Sigmoid colon (tissue), 7 donors: Measurements from ENCODE around the gene KRT72. TPM values are rescaled to one million over a fixed set of nuclear protein-coding genes. Genes with fewer than 3 reads are reported as not detected.

Experiments used
- DNase-seq: peaks from one replicate; pipeline ENCODE4 v3.0.0-alpha.2; 2019
- H3K27ac ChIP-seq, 4 donors: fragments of 200-600 bp; sonication (generic); one replicate each; pipeline ENCODE4 v1.5.1; 2016 to 2019; ENCODE audit warnings: mild to moderate bottlenecking in 1 of 4
- H3K27me3 ChIP-seq, 3 donors: fragments of 200-600 bp; sonication (generic); one replicate each; pipeline ENCODE4 v1.5.1; 2019; ENCODE audit warnings: mild to moderate bottlenecking in 1 of 3
- H3K36me3 ChIP-seq, 4 donors: fragments of 200-600 bp; sonication (generic); one replicate each; pipeline ENCODE4 v1.5.1; 2016 to 2019
- H3K4me1 ChIP-seq, 4 donors: fragments of 200-600 bp; sonication (generic); one replicate each; pipeline ENCODE4 v1.5.1; 2017 to 2019
- H3K4me3 ChIP-seq, 4 donors: fragments of 200-600 bp; sonication (generic); one replicate each; pipeline ENCODE4 v1.5.1; 2017 to 2019; ENCODE audit warnings: mild to moderate bottlenecking in 2 of 4, moderate library complexity in 1 of 4
- H3K9me3 ChIP-seq, 4 donors: fragments of 200-600 bp in 3 of 4; sonication (generic) in 3 of 4; one replicate each; pipeline versions ENCODE4 v1.5.1 to v1.6.1; 2013 to 2019
- EP300 ChIP-seq, 4 donors: sonication (generic); formaldehyde crosslinking; IDR thresholded peaks; one replicate each; pipeline ENCODE4 v1.6.1; 2017; ENCODE audit warnings: antibody characterized with exemption in 4 of 4
- POLR2A ChIP-seq, 2 donors: fragments of 450-650 bp; IDR thresholded peaks; one replicate each; pipeline ENCODE4 v1.6.1; 2016; ENCODE audit warnings: antibody characterized with exemption in 2 of 2, mild to moderate bottlenecking in 2 of 2, moderate library complexity in 2 of 2
- POLR2AphosphoS5 ChIP-seq, 4 donors: sonication (generic); formaldehyde crosslinking; IDR thresholded peaks; one replicate each; pipeline ENCODE4 v1.6.1; 2017; ENCODE audit warnings: antibody characterized with exemption in 4 of 4
- WGBS, 2 donors: extraction: QIAGEN DNeasy Blood & Tissue Kit; methylation state at CpG; one replicate each; pipeline ENCODE4 v1.1.7; 2013; 5-methylcytosine and 5-hydroxymethylcytosine counted together
- intact Hi-C: fragments of 100-400 bp; cut with DNase I; formaldehyde crosslinking; loops from one replicate; pipeline ENCODE4 v1.15.1; 2023
- polyA plus RNA-seq, 3 donors: library from polyadenylated mRNA; stranded (reverse); fragments of 200-250 nt; gene quantifications; one replicate each; pipeline ENCODE4 v1.2.3, GENCODE V29; 2013
- total RNA-seq, 4 donors: library from RNA; depleted of rRNA; stranded (reverse); fragments of >200 nt; gene quantifications; one replicate each; pipeline ENCODE4 v1.1.0, GENCODE V29; 2016
- TF ChIP-seq, protein P1 (sequence below), 4 experiments: fragments of 450-650 bp in 3 of 4; fragments of 200-600 bp in 1 of 4; IDR thresholded peaks; one replicate each; pipeline ENCODE4 v1.5.1; 2016 to 2019; ENCODE audit warnings: antibody characterized with exemption in 4 of 4, mild to moderate bottlenecking in 3 of 4, moderate library complexity in 2 of 4
- donor health status: healthy with polysubstance abuse.
- donor health status: Bipolar disorder and iron deficiency.
- donor health status: healthy.

The KRT72 gene
- total and polyA plus RNA-seq, 7 donors = 0.79 TPM; not detected in 6

DNA sequence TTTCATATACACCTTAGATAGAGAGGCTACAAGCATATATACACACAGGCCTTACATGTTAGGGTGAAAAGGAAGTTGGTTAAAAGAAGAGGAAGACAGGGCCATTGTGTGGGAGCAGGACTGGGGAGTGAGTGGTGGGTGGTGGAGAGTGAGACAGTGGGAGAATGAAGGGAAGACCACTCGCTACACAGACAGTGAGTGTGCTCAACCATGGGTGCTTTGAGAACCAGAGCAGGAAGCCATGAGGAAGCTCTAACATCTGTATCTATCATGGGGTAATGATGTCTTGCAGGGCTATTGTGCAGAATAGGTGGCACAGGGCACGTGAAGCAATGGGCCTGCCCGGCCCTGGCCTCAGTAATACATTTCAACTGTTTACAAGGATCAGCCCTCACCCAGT is 16.2 kb downstream of the KRT72 start:
- Histone ChIP-seq H3K4me1 (no peaks in the 10 kb centered on the region), H3K4me3 (no peak overlapping the region), H3K27ac (no peak overlapping the region), H3K27me3 (no peaks in the 10 kb centered on the region), H3K36me3 (no peaks in the 10 kb centered on the region), H3K9me3 (no peaks in the 10 kb centered on the region)
- WGBS, 2 donors = 88 to 92% methylated on average over 3 of the region's 3 CpGs
- intact Hi-C loops = loop anchor here (10.0 kb wide), 1 partner anchor 430 kb away; no protein-coding TSS in a partner anchor
- TF ChIP-seq, protein P1, sequence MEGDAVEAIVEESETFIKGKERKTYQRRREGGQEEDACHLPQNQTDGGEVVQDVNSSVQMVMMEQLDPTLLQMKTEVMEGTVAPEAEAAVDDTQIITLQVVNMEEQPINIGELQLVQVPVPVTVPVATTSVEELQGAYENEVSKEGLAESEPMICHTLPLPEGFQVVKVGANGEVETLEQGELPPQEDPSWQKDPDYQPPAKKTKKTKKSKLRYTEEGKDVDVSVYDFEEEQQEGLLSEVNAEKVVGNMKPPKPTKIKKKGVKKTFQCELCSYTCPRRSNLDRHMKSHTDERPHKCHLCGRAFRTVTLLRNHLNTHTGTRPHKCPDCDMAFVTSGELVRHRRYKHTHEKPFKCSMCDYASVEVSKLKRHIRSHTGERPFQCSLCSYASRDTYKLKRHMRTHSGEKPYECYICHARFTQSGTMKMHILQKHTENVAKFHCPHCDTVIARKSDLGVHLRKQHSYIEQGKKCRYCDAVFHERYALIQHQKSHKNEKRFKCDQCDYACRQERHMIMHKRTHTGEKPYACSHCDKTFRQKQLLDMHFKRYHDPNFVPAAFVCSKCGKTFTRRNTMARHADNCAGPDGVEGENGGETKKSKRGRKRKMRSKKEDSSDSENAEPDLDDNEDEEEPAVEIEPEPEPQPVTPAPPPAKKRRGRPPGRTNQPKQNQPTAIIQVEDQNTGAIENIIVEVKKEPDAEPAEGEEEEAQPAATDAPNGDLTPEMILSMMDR (IDR thresholded peaks at IDR 0.05) = no peak
- TF ChIP-seq EP300 (IDR thresholded peaks at IDR 0.05) (no peak), POLR2A (IDR thresholded peaks at IDR 0.05) (no peak), POLR2AphosphoS5 (IDR thresholded peaks at IDR 0.05) (no peak)
- DNase-seq = peak; percentile 15

DNA sequence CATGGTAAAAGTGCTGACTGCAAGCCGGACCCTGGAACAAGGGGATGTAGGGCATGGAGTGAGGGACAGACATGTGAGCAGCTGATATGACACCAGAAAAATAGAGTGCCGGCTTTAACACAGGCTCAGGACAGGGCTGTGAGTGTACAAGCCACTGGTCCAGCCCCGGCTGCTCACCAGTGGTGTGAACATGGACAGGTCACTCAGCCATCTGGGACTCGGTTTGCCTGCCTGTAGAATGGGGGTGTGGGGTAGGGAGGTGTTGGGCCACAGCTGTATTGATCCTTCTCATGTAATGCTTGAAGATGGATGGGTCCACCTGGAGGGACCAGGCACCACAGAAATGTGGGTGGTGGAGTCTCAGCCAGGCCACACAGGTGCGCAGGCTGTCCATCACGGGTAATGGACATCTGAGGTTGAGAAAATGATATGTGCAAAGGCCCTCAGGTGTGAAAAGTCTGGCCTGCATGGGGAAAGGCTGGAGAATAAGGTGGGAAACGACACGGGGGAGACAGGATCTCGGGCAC is 17.0 kb downstream of the KRT72 start:
- intact Hi-C loops = loop anchor here (5.0 to 10.0 kb wide), 2 partner anchors 212 to 429 kb away; no protein-coding TSS in a partner anchor
- 86 to 93% methylated on average over 9 of the region's 9 CpGs for WGBS, 2 donors
- TF ChIP-seq POLR2AphosphoS5 (IDR thresholded peaks at IDR 0.05) (no peak), POLR2A (IDR thresholded peaks at IDR 0.05) (no peak), EP300 (IDR thresholded peaks at IDR 0.05) (no peak)
- TF ChIP-seq, protein P1 (IDR thresholded peaks at IDR 0.05) = no peak
- Histone ChIP-seq H3K9me3 (no peaks in the 10 kb centered on the region), H3K4me3 (no peak overlapping the region), H3K4me1 (no peaks in the 10 kb centered on the region), H3K36me3 (no peaks in the 10 kb centered on the region), H3K27ac (no peak overlapping the region), H3K27me3 (no peaks in the 10 kb centered on the region)
- DNase-seq = peak; percentile 26

DNA sequence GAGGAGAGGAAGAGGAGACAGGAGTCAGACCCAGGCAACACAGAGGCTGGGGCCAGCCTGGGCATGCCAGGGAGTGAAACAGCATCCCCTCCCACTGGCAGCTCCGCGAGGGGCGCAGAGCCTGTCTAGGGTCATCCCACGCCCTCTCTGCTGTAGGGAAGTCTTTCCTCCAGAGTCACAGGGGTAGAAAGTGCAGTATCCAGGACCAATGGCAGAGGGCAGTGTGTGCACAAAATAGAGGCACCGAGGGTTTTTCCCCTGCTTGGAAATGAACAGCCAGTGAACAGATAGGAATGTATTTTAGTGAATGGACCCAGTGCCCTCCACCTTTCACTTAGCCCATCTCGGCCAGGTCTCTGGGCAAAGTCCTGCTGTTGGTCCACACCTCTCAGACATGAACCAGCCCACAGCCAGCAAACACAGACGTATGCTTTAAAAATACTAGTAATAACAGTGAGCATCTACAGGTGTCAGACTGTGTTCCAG is 18.2 kb downstream of the KRT72 start:
- Histone ChIP-seq H3K27me3 (no peaks in the 10 kb centered on the region), H3K4me3 (no peak overlapping the region), H3K9me3 (no peaks in the 10 kb centered on the region), H3K27ac (no peak overlapping the region), H3K36me3 (no peaks in the 10 kb centered on the region), H3K4me1 (no peaks in the 10 kb centered on the region)
- DNase-seq = peak; percentile 68
- no peak for TF ChIP-seq POLR2A (IDR thresholded peaks at IDR 0.05)
- no peak for TF ChIP-seq POLR2AphosphoS5 (IDR thresholded peaks at IDR 0.05)
- TF ChIP-seq, protein P1 (IDR thresholded peaks at IDR 0.05) = peak; percentile 33 to 66 (median 64)
- 2 to 11% methylated on average over 7 of the region's 7 CpGs for WGBS, 2 donors
- intact Hi-C loops = loop anchor here (2.0 to 10.0 kb wide), 4 partner anchors 211 to 428 kb away; no protein-coding TSS in a partner anchor

DNA sequence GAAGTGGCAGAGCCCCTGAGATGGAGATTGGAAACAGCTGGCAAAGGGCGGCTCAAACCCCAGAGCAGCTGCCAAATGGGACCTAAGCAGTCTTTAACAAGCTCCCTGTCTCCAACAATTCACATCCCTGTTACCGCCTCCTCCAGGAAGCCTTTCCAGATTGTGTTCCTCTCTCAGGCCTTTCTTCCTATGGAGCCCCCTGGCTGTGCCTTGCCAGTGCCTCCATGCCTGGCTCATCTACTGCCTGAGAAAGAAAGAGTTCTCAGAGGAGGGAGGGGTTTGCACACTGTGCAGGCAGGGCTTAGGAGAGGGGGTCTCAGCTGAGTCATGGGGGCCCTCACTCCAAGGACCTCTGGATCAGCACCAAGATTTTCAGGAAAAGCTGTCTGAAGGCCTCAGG is 18.8 kb downstream of the KRT72 start:
- intact Hi-C loops = loop anchor here (2.0 to 10.0 kb wide), 4 partner anchors 210 to 428 kb away; no protein-coding TSS in a partner anchor
- Histone ChIP-seq H3K27me3 (no peaks in the 10 kb centered on the region), H3K4me1 (no peaks in the 10 kb centered on the region), H3K4me3 (no peak overlapping the region), H3K9me3 (no peaks in the 10 kb centered on the region), H3K36me3 (no peaks in the 10 kb centered on the region), H3K27ac (no peak overlapping the region)
- no peak for DNase-seq
- no peak for TF ChIP-seq POLR2A (IDR thresholded peaks at IDR 0.05)
- TF ChIP-seq POLR2AphosphoS5 (IDR thresholded peaks at IDR 0.05) = no peak
- TF ChIP-seq, protein P1 (IDR thresholded peaks at IDR 0.05) = no peak
- WGBS, 2 donors = 47 to 65% methylated on average over 2 of the region's 2 CpGs
